HG03045 (cell line): ENCODE results near the gene SAPCD2.
"Not testable (repeated sequence)": the region's sequence is repeated elsewhere in the genome, so short reads cannot be mapped to it uniquely, and the experiment has no call there.

Source experiments
- ATAC-seq: cut with Tn5 transposase; IDR thresholded peaks from one replicate; pipeline ENCODE4 v1.9.1; 2021; ENCODE audit warnings: mild to moderate bottlenecking, moderate library complexity; ENCODE audit not compliant: unreplicated experiment

The SAPCD2 gene

GRCh38 chr9:137034039-137034708, 36.2 kb downstream of the SAPCD2 start:
- no peak for ATAC-seq

DNA sequence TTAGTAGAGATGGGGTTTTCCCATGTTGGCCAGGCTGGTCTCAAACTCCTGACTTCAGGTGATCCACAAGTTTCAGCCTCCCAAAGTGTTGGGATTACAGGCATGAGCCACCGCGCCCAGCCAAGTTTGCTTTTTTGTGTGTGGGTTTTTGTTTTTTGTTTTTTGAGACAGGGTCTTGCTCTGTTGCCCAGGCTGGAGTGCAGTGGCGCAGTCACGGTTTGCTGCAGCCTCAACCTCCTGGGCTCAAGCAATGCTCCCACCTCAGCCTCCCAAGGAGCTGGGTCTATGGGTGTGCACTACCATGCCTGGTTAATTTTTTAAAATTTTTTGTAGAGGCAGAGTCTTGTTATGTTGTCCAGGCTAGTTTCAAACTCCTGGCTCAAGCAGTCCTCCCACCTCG, 36.9 kb downstream of the SAPCD2 start:
- ATAC-seq, result not testable (repeated sequence)

- no peak for ATAC-seq
Measured at GRCh38 chr9:137032858-137033257, 37.5 kb downstream of the SAPCD2 start.

DNA sequence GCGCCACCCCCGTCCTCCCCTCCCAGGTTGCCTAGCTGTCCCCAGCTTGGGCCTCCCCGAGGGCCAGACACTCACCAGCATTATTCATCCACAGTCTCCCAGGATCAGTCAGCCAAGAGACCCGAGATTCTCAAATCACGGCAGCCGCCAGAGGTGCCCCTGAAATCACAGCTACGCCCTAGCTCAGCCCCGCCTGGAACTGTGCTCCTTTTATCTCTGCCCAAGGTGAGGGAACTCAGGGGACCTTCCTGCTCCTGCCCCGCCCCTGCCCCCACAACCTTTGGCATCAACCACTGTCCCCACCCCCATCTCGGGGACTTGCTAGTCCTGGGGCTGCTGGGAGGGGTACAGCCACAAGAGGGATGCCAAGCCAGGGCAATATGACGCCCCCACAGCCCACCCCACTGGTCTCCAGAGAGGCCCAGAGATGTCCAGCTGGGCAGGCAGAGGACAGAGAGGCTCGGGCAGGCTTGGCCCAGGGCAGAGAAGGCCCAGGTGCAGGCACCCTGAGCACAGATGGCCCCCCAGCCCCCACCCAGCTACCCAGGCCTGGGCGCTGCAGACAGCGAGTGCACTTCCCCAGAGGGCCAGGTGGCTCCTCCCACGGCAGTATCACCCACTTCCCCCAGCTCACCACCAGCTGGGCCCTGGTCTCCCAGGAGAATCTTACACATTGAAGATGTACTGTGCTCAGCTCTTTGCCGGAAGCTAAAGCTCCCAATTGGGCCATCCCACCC, 38.3 kb downstream of the SAPCD2 start, which contains the start of gene FUT7:
FUT7 (minus strand) TSS at position 185 of the 737 bp plus-strand sequence; CDS start at position 88, 97 bp downstream.
- ATAC-seq, result no peak

DNA sequence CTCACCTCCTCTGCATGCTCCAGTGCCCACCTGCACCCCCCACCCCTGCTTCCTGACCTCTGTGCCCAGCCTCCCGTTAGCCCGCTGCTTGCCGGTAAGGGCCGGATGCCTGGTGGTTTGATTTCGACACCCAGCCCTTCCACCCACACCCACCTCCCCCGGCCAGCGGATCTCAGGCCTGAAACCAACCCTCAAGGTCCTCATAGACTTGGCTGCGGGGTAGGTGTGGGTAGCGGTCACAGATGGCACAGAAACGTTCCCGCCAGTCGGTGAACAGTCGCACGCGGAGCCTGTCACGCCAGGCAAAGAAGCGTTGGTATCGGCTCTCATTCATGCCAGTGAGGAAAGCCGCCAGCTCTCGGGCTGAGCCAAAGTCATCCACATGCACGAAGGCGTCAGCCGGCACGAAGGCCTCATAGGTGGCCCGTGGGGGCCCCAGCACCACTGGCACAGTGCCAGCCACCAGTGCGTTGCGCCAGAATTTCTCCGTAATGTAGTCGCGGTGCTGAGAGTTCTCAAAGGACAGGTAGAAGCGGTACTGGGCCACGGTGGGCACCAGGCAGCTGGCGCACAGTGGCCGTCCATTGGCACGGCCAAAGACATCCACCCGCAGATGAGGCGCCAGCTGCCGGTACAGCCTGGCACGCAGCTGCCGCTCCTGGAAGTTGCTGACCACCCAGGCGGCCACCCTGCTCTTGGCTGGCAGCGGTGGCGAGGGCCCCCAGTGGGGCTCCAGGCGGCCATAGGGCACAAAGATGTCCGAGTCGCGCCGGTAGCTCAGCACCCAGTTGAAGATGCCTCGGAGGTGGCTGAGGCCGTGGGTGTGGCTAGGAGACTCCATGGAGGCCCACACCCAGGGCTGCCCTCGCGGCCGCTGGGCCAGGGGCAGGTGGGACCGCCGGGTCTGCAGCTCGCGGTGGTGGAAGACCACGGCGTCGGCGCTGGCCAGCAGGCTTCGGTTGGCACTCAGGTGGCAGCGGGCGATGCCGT, 39.5 kb downstream of the SAPCD2 start:
- no peak for ATAC-seq

GRCh38 chr9:137030006-137030405, 40.4 kb downstream of the SAPCD2 start:
- ATAC-seq, result no peak

DNA sequence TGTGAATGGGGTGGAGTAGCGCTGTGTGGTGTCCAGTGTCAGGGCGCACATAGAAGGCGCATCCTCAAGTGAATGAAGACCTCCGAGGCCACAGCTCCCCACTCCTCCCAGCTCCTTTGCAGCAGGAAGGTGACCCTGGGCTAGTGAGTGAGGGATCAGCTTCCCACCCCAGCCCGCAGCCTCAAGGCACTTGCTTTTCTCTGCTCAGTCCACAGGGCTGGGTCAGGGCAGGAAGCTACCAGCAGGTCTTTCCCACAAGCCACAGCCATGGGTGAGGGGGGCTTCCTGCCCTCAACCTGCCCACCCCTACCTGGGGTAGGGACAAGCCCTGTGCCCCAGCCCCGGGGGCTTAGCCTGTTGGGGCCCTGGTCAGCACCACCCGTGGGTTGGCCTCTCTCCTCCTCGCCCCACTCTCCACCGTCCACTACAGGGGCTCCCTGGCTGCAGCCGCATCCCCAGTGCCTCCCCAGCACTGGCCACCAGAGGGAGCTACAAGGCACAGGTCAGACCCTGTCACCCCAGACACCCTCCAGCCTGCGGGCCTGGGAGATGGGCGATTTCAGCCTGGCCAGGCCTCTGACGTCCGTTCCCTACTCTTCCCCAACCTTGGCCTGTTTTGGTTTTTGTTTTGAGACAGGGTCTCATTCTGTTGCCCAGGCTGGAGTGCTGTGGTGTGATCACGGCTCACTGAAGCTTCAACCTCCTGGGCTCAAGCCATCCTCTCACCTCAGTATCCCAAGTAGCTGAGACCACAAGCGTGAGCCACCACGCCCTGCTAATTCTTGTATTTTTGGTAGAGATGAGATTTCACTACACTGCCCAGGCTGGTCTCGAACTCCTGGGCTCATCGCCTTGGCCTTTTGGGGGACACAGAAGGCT, 41.1 kb downstream of the SAPCD2 start:
- ATAC-seq, result no peak

DNA sequence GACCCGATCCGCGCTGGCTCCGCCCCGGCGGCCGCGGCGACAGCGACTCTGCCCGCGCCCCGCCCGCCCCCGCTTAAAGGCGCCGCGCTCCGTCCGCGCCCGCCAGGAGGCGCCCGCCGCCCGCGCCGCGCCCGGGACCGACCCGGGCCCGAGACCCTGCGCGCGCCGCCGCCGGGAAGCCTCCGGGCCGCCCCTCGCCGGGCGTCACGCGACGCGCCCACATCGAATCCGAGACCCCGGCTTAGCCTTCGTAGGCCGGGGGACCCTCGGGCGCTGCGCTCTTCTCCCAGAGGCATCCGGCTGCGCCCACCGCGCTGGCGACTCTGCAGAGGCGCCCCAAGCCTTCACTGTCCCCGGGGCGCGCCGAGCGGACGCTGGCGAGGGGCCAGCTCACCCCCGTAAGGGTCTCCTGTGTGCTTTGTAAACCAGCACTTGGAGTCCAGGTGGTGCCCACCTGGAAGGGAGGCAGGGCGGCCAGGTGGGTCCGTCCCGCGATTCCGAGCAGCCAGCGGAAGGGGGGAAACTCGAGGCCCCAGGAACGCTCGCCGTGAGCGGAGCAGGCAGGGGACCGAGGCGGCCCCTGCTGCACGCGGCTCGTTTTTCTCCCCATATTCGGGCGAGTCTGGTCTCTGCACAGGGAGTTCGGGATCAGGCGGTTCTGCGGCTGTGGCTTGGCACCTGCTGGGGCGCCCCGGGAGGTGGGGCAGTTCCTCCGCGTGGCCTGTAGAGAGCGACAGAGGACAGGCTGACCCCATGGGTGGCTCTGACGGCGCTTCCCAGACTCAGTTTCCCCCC, 41.9 kb downstream of the SAPCD2 start:
- peak; percentile 41 for ATAC-seq

- no peak for ATAC-seq
Measured at GRCh38 chr9:137027369-137028262, 42.7 kb downstream of the SAPCD2 start, which contains the start of gene ABCA2. ABCA2 (minus strand) TSS chr9:137028237; CDS start chr9:137028140, 97 bp downstream.

DNA sequence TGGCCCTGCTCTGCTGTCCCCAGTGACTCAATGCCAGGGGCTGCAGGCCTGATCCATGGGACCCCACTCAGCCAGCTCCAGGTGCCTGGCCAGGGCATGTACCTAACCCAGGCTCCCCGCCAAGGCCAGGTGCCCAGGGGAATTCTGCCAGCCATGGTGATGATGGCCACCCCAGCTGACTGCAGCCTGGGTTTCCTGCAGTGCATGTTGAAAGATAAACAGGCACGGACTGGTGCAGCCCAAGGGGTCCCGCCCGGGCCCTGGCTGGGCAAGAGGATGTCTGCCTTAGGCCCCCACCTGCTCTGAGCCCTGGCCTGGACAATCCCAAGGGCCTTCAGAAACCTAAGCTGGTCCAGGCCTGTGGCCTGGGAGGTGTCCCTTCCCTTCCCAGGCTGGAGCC, 43.5 kb downstream of the SAPCD2 start:
- no peak for ATAC-seq

- no peak for ATAC-seq
Measured at GRCh38 chr9:137026384-137026783, 44.0 kb downstream of the SAPCD2 start.

DNA sequence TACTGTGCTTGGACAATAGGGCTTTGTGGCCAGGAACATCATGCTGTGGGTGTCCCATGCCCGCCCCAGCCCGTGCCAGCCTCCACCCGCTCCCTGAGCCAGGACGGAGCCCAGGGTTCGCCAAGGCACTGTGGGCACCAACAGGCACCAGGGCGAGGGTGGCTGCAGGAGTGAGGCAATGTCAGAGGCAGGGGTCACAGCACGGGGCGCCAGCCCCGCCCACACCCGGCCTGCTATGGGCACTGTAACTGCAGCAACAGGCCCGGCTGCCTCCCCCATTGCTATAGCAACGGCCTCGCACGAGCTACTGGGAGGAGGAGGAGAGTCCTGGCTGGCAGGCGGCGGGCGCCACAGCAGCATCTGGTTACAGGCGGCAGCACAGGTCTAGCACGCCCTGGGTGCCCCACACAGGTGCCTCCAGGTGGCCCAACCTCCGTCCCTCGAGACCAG, 44.8 kb downstream of the SAPCD2 start:
- no peak for ATAC-seq

DNA sequence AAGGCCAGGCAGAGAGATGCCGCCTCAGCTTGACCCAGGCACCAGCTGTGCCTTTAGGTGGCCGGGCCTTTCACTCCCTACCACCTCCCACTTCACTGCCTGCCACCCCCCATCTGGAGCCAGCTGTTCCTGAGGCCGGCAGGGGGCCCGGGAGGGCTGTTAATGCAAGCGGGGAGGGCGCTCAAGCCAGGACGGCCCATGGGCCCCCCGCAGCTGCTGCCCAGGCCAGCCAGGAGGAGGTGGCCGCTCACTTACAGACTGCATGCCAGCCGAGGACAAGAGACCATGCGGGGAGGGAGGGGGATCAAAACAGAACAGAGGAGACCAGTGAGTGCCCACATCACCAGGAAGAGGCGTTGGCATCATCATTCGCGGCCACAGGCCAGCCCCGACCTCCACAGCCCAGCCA, 46.8 kb downstream of the SAPCD2 start:
- no peak for ATAC-seq

DNA sequence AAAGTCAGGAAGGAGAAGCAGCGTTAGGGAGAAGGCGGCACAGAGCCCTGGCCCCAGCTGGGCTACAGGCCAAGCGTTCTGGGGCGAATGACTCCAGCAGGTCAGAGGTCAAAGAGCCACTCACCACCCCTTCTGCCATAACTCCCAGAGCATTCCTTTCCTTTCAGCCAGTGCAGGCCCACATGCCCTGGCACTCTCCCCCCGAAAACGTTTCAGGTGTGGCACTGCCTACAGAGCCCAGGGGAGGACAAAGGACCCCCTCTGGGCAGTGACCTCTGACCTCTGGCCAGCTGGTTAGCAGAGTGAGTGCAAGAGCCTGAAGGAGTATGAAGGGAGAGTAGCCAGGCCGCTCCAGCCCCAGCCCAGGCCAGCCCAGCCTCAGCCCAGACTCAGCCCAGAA, 47.2 kb downstream of the SAPCD2 start:
- ATAC-seq, result no peak

DNA sequence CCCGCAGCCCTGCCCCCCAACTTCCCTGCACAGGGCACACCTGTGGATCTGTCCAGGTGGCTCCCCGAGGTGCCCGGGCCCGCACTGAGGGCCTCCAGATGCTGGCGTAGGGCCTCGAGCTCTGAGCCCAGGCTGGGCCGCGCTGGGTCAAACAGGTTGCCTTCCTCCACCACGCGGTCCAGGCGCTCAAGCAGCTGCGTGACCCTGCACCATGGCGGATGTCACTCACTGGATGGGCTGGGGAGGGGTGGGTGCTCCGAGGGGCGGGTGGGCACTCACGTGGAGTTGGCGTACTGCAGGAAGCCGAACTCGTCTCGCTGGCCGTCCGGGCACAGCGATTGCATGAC, 47.7 kb downstream of the SAPCD2 start:
- ATAC-seq, result no peak

DNA sequence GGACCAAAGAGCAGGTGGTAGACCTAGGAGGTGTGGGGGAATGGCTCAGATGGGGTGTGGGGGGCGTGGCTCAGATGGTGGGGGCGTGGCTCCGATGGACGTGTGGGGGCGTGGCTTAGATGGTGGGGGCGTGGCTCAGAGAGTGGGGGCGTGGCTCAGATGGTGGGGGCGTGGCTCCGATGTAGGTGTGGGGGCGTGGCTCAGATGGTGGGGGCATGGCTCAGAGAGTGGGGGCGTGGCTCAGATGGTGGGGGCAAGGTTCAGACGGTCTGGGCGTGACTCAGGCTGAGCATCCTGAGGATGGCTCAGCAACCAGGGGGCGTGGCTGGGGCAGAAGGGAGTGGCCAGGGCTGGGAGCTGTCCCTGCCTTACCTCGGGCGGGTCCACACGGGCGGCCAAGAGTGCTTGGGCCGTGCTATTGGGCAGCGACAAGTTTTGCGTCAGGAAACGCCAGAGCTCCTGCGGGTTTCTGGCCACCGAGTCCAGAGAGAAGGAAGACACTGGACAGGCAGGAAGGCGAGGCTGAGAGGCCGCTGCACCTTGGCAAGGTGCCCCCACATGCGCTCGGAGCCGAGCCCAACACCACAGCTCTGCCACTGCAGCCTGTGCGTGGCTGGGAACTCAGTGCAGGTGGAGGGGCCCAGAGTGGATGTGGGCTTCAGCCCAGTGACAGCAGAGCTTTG, 48.2 kb downstream of the SAPCD2 start:
- ATAC-seq, result no peak

DNA sequence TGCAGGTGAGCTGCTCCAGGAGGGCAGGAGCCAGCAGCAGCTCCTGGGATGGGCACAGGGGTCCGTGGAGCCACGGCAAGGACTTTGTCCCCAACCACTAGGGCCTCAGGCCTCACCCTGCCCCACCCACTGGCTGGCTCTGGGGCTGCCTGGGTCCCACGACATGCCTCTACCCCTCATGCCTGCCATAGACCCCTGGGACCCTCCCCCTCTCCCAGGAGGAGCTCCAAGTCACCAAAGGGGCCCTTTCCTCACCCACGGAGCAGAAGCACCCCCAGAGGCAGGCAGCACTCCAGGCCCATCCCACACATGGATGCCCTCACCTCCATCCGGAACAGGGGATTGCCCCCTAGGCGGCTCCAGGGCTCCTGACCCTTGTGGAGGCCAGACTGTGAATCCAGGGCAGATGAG, 48.8 kb downstream of the SAPCD2 start:
- ATAC-seq, result no peak
